Cardiac fibroblast (primary cell): ENCODE data around the gene MEOX1.

Experiments
- DNase-seq, 2 donors: peaks; one replicate each; pipeline versions ENCODE4 v3.0.0 to v3.0.0-alpha.2; 2010; ENCODE audit warnings: low read depth in 2 of 2
- H3K4me3 ChIP-seq, 2 donors: replicated peaks in 1 of 2; 1 replicate in 1 of 2; 2 replicates in 1 of 2; pipeline ENCODE4 v1.5.1; 2011; ENCODE audit warnings: low read depth in 2 of 2, low read length in 2 of 2, mild to moderate bottlenecking in 2 of 2, moderate library complexity in 1 of 2
- CTCF ChIP-seq: IDR thresholded peaks from one replicate; pipeline ENCODE4 v1.5.1; 2011; ENCODE audit warnings: low read depth, mild to moderate bottlenecking, low read length, inconsistent platforms

The MEOX1 gene

GRCh38 chr17:43661699-43662412, at the start of gene MEOX1:
TSS of gene MEOX1 (minus strand) at chr17:43661922. CDS start at chr17:43661534, 388 bp downstream.
- no peak within 1 kb of the TSS for H3K4me3 ChIP-seq
- peak; percentile 60 to 64 for DNase-seq
- no peak for TF ChIP-seq CTCF

GRCh38 chr17:43710101-43710500, 48.4 kb upstream of the MEOX1 start:
- TF ChIP-seq CTCF = no peak
- DNase-seq = no peak
- H3K4me3 ChIP-seq = no peak overlapping the region

- no peak for DNase-seq
- no peak for TF ChIP-seq CTCF
- H3K4me3 ChIP-seq = no peak overlapping the region
Observed at GRCh38 chr17:43709210-43709609, 47.5 kb upstream of the MEOX1 start.

- no peak overlapping the region for H3K4me3 ChIP-seq
- no peak for DNase-seq
- no peak for TF ChIP-seq CTCF
Observed at GRCh38 chr17:43707184-43707583, 45.5 kb upstream of the MEOX1 start.

GRCh38 chr17:43706235-43706634, 44.5 kb upstream of the MEOX1 start:
- no peak for TF ChIP-seq CTCF
- DNase-seq = no peak
- no peak overlapping the region for H3K4me3 ChIP-seq

- no peak overlapping the region for H3K4me3 ChIP-seq
- no peak for TF ChIP-seq CTCF
- DNase-seq = no peak
Observed at GRCh38 chr17:43703630-43704029, 41.9 kb upstream of the MEOX1 start.

GRCh38 chr17:43702637-43703036, 40.9 kb upstream of the MEOX1 start:
- TF ChIP-seq CTCF = no peak
- no peak overlapping the region for H3K4me3 ChIP-seq
- peak in 1 of 2 donors; percentile 36 for DNase-seq
